LNCaP clone FGC (cell line): ENCODE data around the gene TFIP11.

Experiments used
- DNase-seq: peaks from one replicate; pipeline ENCODE4 v3.0.0-alpha.2; 2011; ENCODE audit warnings: low read depth
- H3K4me3 ChIP-seq: 2 replicates; pipeline ENCODE4 v1.5.1; 2011; ENCODE audit warnings: mild to moderate bottlenecking, low read depth, low read length, control low read depth
- TF ChIP-seq, protein P1 (sequence below): IDR thresholded peaks from 2 replicates; pipeline ENCODE4 v1.5.1; 2012; ENCODE audit warnings: mild to moderate bottlenecking; ENCODE audit not compliant: control insufficient read depth, insufficient read depth; ENCODE audit errors: extremely low read depth

TFIP11 gene

DNA sequence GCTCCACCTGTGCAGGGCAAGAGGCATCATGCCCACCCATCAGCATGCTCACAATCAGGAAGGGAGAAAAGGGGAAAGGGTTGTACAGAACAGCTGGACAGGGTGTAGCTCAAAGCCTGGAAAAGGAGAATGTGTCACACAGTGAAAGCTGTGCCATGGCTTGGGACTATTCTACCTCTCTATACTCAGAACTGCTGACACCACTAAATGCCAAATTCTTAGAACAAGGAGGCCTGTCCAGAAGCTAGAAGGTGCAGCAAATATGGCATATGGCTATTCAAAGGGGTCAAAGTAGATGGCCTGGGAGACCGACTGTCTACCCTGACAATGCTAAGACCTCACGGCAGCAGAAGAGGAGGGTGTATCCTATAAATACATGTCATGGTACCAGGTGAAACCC, 41.5 kb downstream of the TFIP11 start:
- no peak for DNase-seq
- H3K4me3 ChIP-seq = no peak overlapping the region
- TF ChIP-seq, protein P1, sequence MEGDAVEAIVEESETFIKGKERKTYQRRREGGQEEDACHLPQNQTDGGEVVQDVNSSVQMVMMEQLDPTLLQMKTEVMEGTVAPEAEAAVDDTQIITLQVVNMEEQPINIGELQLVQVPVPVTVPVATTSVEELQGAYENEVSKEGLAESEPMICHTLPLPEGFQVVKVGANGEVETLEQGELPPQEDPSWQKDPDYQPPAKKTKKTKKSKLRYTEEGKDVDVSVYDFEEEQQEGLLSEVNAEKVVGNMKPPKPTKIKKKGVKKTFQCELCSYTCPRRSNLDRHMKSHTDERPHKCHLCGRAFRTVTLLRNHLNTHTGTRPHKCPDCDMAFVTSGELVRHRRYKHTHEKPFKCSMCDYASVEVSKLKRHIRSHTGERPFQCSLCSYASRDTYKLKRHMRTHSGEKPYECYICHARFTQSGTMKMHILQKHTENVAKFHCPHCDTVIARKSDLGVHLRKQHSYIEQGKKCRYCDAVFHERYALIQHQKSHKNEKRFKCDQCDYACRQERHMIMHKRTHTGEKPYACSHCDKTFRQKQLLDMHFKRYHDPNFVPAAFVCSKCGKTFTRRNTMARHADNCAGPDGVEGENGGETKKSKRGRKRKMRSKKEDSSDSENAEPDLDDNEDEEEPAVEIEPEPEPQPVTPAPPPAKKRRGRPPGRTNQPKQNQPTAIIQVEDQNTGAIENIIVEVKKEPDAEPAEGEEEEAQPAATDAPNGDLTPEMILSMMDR = no peak

DNA sequence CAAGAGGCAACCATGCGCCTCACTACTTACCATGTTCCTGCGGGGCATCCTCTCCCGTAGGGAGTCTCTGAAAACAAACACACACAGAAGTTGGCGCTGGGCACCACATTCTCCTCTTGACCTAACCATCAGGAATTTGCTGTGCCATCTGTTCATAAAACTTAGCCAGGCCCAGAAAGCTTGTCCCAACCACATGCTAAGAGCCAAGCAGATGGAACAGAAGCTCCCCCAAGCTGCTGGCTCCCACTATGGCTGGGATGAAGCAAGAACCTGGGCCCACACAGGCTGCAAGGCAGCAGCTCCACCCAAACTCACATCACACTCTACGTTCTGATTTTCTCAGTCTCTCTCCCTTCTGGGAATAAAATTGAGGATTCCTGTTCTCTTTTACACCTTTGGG, 46.1 kb downstream of the TFIP11 start:
- TF ChIP-seq, protein P1 = no peak
- DNase-seq = no peak
- no peak overlapping the region for H3K4me3 ChIP-seq

DNA sequence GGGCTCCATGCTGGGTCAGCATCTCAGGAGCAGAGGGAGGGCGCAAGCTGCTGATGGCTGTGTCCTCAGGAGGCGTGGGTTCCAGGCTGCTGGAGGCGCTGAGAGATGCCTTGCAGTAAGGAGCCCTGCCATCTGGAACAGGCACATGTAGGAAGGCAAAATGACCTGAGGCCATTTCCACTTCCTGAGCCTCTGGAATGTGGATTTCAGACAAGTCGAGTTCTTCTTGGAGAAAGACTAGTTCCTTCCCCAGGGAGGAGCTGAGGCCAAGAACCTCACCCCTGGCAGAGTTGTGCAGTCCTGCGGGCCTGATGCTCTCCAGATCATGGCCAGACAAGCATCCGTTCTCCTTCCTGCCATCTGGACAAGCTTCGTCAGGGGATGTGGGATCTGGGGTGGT, 48.0 kb downstream of the TFIP11 start:
- TF ChIP-seq, protein P1 = no peak
- no peak for DNase-seq
- H3K4me3 ChIP-seq = no peak overlapping the region

DNA sequence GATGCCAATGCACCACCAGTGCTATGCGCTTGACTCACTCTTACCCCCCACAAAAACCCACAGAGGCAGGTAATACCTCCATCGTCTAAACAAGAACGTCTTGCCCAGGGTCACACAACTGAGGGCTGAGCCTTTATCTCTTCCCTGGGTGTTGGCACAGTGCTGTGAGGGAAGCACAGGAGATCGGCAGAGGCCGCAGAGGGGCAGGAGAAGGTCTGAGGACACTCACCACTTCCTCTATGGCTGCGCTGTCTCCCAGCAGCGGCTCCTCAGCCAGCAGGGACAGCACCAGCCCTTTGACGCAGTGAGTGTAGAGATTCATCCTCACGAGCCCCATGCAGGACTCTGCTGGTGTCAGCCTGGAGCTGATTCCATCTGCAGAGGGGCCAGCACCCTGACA, 48.6 kb downstream of the TFIP11 start:
- no peak overlapping the region for H3K4me3 ChIP-seq
- TF ChIP-seq, protein P1 = no peak
- DNase-seq = no peak

DNA sequence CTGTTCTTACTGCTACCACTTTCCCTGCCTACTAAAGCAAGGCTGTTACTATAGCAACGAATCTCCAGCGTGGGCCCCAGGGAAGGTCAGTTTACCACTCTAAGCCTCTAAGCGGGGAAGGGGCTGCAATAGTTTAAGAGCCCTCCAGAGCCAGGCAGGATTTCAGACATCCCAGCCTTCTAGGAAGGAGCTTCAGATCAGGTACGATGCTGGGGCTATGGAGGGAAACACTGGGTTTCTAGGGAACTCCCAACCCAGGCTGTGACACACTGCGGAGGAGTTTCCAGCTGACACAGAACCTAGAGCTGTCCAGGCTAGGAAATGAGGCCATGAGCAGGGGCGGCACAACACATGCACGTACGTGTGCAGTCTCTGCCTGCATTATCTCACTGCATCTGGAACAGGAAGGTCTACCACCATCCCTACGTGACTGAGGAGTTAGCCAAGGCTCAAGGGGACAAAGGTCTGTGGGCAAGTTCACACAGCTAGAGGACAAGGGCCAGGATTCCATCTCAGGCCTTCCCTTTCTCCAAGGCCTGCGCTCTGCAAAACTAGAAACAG, 49.1 kb downstream of the TFIP11 start:
- TF ChIP-seq, protein P1 = no peak

DNA sequence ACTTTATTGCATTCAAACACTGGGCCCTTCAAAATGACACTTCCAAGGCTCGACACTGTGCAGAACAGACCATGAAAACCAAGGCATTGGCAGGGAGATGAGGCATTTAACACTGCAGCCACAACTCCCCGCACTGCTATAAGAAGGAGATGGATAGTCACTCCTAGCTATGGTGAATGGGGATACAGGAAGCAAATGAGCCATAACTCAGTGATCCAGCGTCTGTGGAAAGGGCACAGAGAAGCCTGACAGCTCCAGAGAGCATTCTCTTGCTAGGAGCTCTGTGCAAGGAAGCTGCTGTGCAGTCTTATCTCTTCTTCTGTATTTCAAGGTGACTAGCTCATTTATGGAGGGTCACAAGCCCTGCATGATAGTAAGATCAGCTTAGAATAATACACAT, 49.6 kb downstream of the TFIP11 start:
- DNase-seq = no peak
- no peak overlapping the region for H3K4me3 ChIP-seq
- TF ChIP-seq, protein P1 = no peak

More for the DNA sequence above, 49.1 kb downstream of the TFIP11 start:
- no peak overlapping the region for H3K4me3 ChIP-seq
- no peak for DNase-seq

DNA sequence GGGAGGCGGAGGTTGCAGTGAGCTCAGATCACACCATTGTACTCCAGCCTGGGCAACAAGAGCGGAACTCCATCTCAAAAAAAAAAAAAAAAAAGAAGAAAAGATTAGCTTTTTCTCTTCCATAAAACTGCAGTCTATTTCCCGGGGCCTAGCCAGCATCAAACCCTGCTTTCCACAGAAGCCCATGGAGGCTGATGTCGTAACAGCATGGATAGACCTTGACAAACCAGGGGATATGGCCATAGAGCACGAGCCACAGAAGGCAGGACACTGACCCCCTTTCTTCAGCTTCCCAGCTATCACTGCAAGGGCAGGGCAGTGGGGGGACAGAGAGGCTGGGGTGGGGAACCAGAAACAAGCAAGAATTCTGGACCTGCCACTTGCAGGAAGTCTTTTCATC, 50.2 kb downstream of the TFIP11 start:
- TF ChIP-seq, protein P1 = no peak
- DNase-seq = no peak
- H3K4me3 ChIP-seq = no peak overlapping the region
